Epithelial cell of proximal tubule (primary cell): ENCODE data around the gene UBR3. TPM values are rescaled to one million over a fixed set of nuclear protein-coding genes. Genes with fewer than 3 reads are reported as not detected.
A peak's percentile ranks its signal among the peaks of the same experiment; 100 is the strongest.

Experiments
- DNase-seq: peaks from one replicate; pipeline ENCODE4 v3.0.0-alpha.2; 2011; ENCODE audit warnings: low read depth
- H3K4me3 ChIP-seq: 2 replicates; pipeline ENCODE4 v1.5.1; 2011; ENCODE audit warnings: low read depth, mild to moderate bottlenecking, low read length
- total RNA-seq: library from RNA; depleted of rRNA; stranded (reverse); fragments of >200 nt; gene quantifications from 2 replicates; pipeline ENCODE4 v1.2.3, GENCODE V29; 2015
- TF ChIP-seq, protein P1 (sequence below): conservative IDR thresholded peaks from 2 replicates; pipeline ENCODE4 v1.5.1; 2012; ENCODE audit warnings: low read depth, mild to moderate bottlenecking, low read length

UBR3 gene, protein sequence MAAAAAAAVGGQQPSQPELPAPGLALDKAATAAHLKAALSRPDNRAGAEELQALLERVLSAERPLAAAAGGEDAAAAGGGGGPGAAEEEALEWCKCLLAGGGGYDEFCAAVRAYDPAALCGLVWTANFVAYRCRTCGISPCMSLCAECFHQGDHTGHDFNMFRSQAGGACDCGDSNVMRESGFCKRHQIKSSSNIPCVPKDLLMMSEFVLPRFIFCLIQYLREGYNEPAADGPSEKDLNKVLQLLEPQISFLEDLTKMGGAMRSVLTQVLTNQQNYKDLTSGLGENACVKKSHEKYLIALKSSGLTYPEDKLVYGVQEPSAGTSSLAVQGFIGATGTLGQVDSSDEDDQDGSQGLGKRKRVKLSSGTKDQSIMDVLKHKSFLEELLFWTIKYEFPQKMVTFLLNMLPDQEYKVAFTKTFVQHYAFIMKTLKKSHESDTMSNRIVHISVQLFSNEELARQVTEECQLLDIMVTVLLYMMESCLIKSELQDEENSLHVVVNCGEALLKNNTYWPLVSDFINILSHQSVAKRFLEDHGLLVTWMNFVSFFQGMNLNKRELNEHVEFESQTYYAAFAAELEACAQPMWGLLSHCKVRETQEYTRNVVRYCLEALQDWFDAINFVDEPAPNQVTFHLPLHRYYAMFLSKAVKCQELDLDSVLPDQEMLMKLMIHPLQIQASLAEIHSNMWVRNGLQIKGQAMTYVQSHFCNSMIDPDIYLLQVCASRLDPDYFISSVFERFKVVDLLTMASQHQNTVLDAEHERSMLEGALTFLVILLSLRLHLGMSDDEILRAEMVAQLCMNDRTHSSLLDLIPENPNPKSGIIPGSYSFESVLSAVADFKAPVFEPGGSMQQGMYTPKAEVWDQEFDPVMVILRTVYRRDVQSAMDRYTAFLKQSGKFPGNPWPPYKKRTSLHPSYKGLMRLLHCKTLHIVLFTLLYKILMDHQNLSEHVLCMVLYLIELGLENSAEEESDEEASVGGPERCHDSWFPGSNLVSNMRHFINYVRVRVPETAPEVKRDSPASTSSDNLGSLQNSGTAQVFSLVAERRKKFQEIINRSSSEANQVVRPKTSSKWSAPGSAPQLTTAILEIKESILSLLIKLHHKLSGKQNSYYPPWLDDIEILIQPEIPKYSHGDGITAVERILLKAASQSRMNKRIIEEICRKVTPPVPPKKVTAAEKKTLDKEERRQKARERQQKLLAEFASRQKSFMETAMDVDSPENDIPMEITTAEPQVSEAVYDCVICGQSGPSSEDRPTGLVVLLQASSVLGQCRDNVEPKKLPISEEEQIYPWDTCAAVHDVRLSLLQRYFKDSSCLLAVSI (N-terminal part only)
- total RNA-seq, result 10.7 and 12.8 TPM in 2 replicates

DNA sequence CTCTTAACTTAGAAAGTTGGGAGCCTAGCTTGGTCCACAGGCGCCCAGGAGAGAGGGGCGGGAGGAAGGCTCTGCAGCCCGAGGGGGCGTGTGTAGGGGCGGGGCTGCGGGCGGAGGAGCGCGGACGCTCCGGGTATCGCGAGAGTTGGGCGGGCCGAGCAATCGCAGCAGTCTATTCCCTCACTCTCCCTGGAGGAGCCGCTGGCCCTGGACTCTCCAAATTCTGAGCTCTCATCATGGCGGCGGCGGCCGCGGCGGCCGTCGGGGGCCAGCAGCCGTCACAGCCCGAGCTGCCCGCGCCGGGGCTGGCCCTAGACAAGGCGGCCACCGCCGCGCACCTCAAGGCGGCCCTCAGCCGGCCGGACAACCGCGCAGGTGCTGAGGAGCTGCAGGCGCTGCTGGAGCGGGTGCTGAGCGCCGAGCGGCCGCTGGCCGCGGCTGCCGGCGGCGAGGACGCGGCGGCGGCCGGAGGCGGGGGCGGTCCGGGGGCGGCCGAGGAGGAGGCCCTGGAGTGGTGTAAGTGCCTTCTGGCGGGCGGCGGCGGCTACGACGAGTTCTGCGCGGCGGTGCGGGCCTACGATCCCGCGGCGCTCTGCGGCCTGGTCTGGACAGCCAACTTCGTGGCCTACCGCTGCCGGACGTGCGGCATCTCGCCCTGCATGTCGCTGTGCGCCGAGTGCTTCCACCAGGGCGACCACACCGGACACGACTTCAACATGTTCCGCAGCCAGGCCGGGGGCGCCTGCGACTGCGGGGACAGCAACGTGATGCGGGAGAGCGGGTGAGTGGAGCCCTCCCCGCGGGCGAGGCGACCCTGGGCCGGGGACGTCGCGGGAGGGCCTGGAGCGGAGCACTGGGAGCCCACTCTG, at the start of gene UBR3:
Gene UBR3, plus strand, starts transcription at position 183 of the 869 bp plus-strand sequence. Its CDS starts 54 bp downstream, at position 237.
- TF ChIP-seq, protein P1, sequence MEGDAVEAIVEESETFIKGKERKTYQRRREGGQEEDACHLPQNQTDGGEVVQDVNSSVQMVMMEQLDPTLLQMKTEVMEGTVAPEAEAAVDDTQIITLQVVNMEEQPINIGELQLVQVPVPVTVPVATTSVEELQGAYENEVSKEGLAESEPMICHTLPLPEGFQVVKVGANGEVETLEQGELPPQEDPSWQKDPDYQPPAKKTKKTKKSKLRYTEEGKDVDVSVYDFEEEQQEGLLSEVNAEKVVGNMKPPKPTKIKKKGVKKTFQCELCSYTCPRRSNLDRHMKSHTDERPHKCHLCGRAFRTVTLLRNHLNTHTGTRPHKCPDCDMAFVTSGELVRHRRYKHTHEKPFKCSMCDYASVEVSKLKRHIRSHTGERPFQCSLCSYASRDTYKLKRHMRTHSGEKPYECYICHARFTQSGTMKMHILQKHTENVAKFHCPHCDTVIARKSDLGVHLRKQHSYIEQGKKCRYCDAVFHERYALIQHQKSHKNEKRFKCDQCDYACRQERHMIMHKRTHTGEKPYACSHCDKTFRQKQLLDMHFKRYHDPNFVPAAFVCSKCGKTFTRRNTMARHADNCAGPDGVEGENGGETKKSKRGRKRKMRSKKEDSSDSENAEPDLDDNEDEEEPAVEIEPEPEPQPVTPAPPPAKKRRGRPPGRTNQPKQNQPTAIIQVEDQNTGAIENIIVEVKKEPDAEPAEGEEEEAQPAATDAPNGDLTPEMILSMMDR, result no peak
- DNase-seq, result no peak
- H3K4me3 ChIP-seq, result peak within 1 kb of the TSS; percentile 77

DNA sequence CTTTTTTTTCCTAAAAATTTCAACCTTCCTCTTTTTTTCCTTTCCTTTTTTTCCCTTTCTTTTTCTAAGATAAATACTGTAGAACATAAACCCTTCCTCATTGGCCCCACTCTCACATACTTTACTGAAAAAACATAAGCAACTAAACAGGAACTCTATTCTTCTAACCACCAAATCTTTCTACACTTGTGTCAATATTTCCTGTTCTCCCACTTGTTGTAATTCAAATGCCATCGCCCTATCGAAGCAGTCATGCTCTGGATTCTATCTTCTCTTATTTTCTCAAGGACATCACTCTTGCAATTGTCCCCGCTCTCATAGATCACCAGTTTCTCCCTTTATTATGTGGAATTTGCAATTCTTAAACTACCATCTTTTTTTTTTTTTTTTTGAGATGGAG, 48.8 kb upstream of the UBR3 start:
- no peak overlapping the region for H3K4me3 ChIP-seq
- no peak for DNase-seq
- TF ChIP-seq, protein P1, result no peak

DNA sequence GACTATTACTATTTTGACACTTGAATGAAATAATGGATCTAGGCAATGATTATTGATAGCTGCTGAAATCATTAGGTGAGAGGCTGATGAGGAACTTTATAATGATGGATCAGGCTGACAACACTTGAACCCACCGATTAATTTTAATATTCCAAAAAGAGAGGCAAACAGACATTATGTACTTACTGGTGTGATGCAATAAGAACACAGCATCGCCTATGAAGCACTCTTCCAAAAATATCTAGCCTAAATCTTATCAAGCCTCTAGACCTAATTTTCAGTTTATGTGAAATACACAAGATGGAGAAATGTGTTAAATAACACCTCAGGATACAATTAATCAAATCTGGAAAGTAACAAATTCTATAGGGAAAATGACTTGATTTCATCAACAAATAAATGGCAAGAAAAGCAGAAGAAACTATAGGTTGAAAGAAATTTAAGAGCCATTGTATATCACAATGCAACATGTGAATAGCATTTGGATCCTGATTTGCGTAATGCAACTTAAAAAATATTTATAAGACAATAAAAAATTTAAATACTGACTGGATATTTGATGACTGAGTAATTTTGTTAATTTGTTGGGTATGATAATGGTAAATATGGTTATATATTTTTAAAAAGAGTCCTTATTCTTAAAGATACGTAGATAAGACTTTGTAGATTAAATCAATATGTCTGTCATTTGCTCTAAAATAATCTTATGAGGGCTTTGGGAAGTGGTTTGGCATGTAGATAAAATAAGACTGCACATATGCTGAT, 45.8 kb upstream of the UBR3 start:
- no peak for DNase-seq
- no peak overlapping the region for H3K4me3 ChIP-seq
- TF ChIP-seq, protein P1, result no peak

DNA sequence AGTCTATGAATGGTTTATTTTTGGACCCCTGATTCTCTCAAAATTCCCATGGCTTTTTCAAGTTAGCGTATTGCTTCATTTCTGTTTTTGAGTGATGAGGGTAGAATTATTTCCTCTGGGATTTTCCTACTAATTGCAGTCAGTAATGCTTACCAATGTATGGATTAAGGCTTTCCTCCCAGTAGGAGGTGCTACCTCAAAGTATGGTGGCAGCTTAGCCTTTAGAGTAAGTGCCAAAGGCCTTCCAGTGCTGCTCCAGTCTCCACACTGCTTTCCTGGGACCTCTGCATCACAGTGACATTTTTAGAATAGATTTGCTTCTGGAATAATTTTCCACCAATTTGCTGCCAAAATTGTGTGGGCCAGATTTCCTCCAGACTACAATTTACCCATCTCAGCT, 44.7 kb upstream of the UBR3 start:
- DNase-seq, result no peak
- no peak overlapping the region for H3K4me3 ChIP-seq
- TF ChIP-seq, protein P1, result no peak

DNA sequence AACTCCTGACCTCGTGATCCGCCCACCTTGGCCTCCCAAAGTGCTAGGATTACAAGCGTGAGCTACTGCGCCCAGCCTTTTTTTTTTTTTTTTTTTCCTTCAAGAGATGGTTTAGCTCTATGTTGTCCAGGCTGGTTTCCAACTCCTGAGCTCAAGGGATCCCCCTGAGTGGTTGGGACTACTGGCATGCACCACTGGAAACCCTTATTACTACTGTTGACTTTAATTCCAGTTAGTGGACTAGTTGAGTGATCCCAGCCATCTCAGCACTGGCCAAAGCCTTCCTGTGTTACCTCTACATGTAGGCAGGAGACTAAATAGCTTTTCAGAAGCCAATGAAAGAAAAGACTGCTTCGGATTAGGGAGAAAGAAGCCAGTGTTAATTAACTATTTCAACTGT, 36.7 kb upstream of the UBR3 start:
- no peak for DNase-seq
- no peak overlapping the region for H3K4me3 ChIP-seq
- TF ChIP-seq, protein P1, result no peak
